Measurements from ENCODE around the gene TNRC6A.

Gene TNRC6A

DNA sequence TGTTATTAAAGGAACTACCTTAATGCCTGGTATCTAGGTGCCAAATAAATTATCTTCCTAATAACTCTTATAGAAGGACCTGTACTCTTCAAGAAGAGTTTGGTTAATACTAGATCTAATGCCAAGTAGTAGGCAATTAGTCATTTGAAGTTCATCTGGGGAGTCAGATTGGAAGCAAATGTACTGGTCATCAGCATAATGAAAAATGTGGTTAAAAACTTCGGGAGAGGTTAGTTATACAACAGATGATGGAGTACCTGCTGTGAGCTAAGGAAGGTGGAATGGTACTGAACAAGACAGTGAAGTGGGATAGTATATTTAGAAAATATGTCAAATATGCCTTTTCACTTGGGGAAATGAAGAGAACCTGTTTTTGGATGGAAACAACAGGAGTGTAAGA lies 49.2 kb downstream of the TNRC6A start:
- Histone ChIP-seq H3K4me1 (peaks cover 11% of the 10 kb centered on the region), H3K79me2 (peaks cover 9% of the 10 kb centered on the region), H3K9me3 (ENCODE audit: control insufficient read depth, low read length) (no peaks in the 10 kb centered on the region), H3K4me3 (ENCODE audit: low read depth, low read length) (no peak overlapping the region), H3K36me3 (ENCODE audit: control insufficient read depth, insufficient read depth, low read length) (no peaks in the 10 kb centered on the region), H3K27me3 (ENCODE audit: control insufficient read depth, insufficient read depth, low read length) (no peaks in the 10 kb centered on the region), H3K4me2 (ENCODE audit: low read length) (no peak overlapping the region), H3K27ac (no peak overlapping the region), H2AFZ (no peak overlapping the region), H3K9ac (no peak overlapping the region)
- no peak for TF ChIP-seq CTCF (IDR thresholded peaks at IDR 0.05)

DNA sequence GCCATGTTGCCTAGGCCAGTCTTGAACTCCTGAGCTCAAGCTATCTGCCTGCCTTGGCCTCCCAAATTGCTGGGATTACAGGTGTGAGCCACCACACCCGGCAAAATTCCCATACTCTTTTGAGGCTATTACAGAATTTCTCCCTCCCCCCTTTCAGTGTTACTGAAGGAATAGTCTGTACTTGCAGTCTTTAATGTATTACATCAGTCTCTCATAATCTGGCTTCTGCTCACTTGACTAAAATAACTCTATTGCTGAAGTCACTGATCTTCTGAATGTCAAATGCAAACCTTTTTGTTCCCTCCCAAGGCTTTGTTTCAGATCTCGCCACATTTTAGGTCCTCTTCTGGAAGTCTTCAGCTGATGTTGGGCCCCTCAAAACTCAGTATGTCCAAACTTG lies 51.8 kb downstream of the TNRC6A start:
- Histone ChIP-seq H2AFZ (no peak overlapping the region), H3K9me3 (ENCODE audit: control insufficient read depth, low read length) (no peaks in the 10 kb centered on the region), H3K4me3 (ENCODE audit: low read depth, low read length) (no peak overlapping the region), H3K27me3 (ENCODE audit: control insufficient read depth, insufficient read depth, low read length) (no peaks in the 10 kb centered on the region), H3K9ac (no peak overlapping the region), H3K36me3 (ENCODE audit: control insufficient read depth, insufficient read depth, low read length) (no peaks in the 10 kb centered on the region), H3K4me2 (ENCODE audit: low read length) (no peak overlapping the region), H3K4me1 (peaks cover 5% of the 10 kb centered on the region), H3K27ac (no peak overlapping the region), H3K79me2 (peaks cover 11% of the 10 kb centered on the region)
- no peak for TF ChIP-seq CTCF (IDR thresholded peaks at IDR 0.05)

DNA sequence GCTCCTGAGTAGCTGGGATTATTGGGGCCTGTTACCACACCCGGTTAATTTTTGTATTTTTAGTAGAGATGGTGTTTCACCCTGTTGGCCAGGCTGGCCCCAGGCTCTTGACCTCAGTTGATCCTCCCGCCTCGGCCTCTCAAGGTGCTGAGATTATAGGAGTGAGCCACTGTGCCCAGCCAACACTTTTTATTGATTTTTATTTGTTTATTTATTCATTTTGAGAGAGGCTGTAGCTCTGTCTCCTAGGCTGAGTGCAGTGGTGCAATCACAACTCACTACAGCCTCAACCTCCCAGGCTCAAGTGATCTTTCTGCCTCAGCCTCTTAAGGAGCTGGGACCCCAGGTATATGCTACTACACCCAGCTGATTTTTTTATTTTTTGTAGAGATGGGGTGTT lies 54.7 kb downstream of the TNRC6A start:
- no peak overlapping the region for H3K4me3 ChIP-seq (ENCODE audit: low read depth, low read length)
- no peak overlapping the region for H3K27ac ChIP-seq
- H2AFZ ChIP-seq = no peak overlapping the region
- no peaks in the 10 kb centered on the region for H3K9me3 ChIP-seq (ENCODE audit: control insufficient read depth, low read length)
- H3K4me2 ChIP-seq (ENCODE audit: low read length) = no peak overlapping the region
- H3K9ac ChIP-seq = no peak overlapping the region
- no peak for TF ChIP-seq CTCF (IDR thresholded peaks at IDR 0.05)
- no peaks in the 10 kb centered on the region for H3K27me3 ChIP-seq (ENCODE audit: control insufficient read depth, insufficient read depth, low read length)
- no peaks in the 10 kb centered on the region for H3K4me1 ChIP-seq
- no peaks in the 10 kb centered on the region for H3K36me3 ChIP-seq (ENCODE audit: control insufficient read depth, insufficient read depth, low read length)
- peaks cover 27% of the 10 kb centered on the region for H3K79me2 ChIP-seq

GRCh38 chr16:24789881-24790280 lies 60.4 kb downstream of the TNRC6A start:
- Histone ChIP-seq H2AFZ (no peak overlapping the region), H3K36me3 (ENCODE audit: control insufficient read depth, insufficient read depth, low read length) (no peaks in the 10 kb centered on the region), H3K79me2 (peaks cover 33% of the 10 kb centered on the region), H3K4me3 (ENCODE audit: low read depth, low read length) (no peak overlapping the region), H3K4me2 (ENCODE audit: low read length) (no peak overlapping the region), H3K27me3 (ENCODE audit: control insufficient read depth, insufficient read depth, low read length) (no peaks in the 10 kb centered on the region), H3K4me1 (no peaks in the 10 kb centered on the region), H3K9me3 (ENCODE audit: control insufficient read depth, low read length) (no peaks in the 10 kb centered on the region), H3K27ac (no peak overlapping the region), H3K9ac (no peak overlapping the region)
- no peak for TF ChIP-seq CTCF (IDR thresholded peaks at IDR 0.05)

DNA sequence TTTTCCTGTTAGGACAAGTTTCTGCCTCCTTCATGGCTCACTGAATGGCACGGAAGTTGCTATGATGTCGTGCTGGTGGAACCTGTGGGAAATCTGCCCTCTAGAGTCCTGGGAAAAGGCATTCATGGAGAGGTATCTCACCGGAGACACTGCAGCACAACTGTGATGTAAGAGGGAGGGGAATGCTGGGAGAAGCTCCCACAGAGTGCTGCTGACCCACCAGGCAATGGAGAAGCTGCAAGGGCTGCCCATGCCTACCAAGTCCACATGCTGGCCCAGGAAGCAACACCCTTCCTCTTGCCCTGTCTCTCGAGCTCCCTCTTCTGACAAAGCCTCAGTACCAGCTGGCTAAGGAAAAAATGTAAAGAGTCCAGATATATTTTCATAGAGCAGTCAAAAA lies 71.1 kb downstream of the TNRC6A start:
- no peaks in the 10 kb centered on the region for H3K36me3 ChIP-seq (ENCODE audit: control insufficient read depth, insufficient read depth, low read length)
- no peak overlapping the region for H3K4me3 ChIP-seq (ENCODE audit: low read depth, low read length)
- H2AFZ ChIP-seq = no peak overlapping the region
- H3K27ac ChIP-seq = no peak overlapping the region
- no peaks in the 10 kb centered on the region for H3K4me1 ChIP-seq
- peaks cover 8% of the 10 kb centered on the region for H3K79me2 ChIP-seq
- no peak overlapping the region for H3K4me2 ChIP-seq (ENCODE audit: low read length)
- no peak for TF ChIP-seq CTCF (IDR thresholded peaks at IDR 0.05)
- no peak overlapping the region for H3K9ac ChIP-seq
- no peaks in the 10 kb centered on the region for H3K9me3 ChIP-seq (ENCODE audit: control insufficient read depth, low read length)
- no peaks in the 10 kb centered on the region for H3K27me3 ChIP-seq (ENCODE audit: control insufficient read depth, insufficient read depth, low read length)

Data from parathyroid adenoma (tissue), 2 donors.